ENCODE measurements around the gene SNCA. TPM values are rescaled to one million over a fixed set of nuclear protein-coding genes. Genes with fewer than 3 reads are reported as not detected.

Gene SNCA
- total and polyA plus RNA-seq, 3 donors from 2014 or later: 1.5 to 6.4 (median 2.0) TPM

GRCh38 chr4:89752932-89753598 is 83.9 kb downstream of the SNCA start:
- no peak for DNase-seq
- Histone ChIP-seq H3K9me3 (no peaks in the 10 kb centered on the region), H3K4me3 (no peak overlapping the region), H3K36me3 (ENCODE audit: low read depth, missing control alignments) (no peaks in the 10 kb centered on the region), H3K4me1 (no peaks in the 10 kb centered on the region), H3K27me3 (no peaks in the 10 kb centered on the region), H3K27ac (no peak overlapping the region)
- 42 to 54% methylated on average over 7 of the region's 7 CpGs for WGBS, 2 donors
- TF ChIP-seq POLR2A (IDR thresholded peaks at IDR 0.05) (no peak), CTCF (IDR thresholded peaks at IDR 0.05) (no peak)
- intact Hi-C loops (cut with DNase I; ENCODE audit: low total_unique reads): no loop called here

- Histone ChIP-seq H3K4me1 (no peaks in the 10 kb centered on the region), H3K27ac (no peak overlapping the region)
- intact Hi-C loops (cut with DNase I; ENCODE audit: low total_unique reads): no loop called here
Observed at GRCh38 chr4:89751416-89751815, 85.5 kb downstream of the SNCA start.

GRCh38 chr4:89746377-89746776 is 90.6 kb downstream of the SNCA start:
- TF ChIP-seq CTCF (IDR thresholded peaks at IDR 0.05) (no peak), POLR2A (IDR thresholded peaks at IDR 0.05) (no peak)
- no peak for DNase-seq
- Histone ChIP-seq H3K9me3 (no peaks in the 10 kb centered on the region), H3K4me1 (no peaks in the 10 kb centered on the region), H3K36me3 (ENCODE audit: low read depth, missing control alignments) (no peaks in the 10 kb centered on the region), H3K27ac (no peak overlapping the region), H3K27me3 (no peaks in the 10 kb centered on the region), H3K4me3 (no peak overlapping the region)
- WGBS, 2 donors: 85 to 88% methylated on average over 1 of the region's 1 CpG
- intact Hi-C loops (cut with DNase I; ENCODE audit: low total_unique reads): no loop called here

More at GRCh38 chr4:89751416-89751815, 85.5 kb downstream of the SNCA start:
- no peak for DNase-seq
- 58 to 79% methylated on average over 5 of the region's 5 CpGs for WGBS, 2 donors
- Histone ChIP-seq H3K36me3 (ENCODE audit: low read depth, missing control alignments) (no peaks in the 10 kb centered on the region), H3K4me3 (no peak overlapping the region), H3K9me3 (no peaks in the 10 kb centered on the region), H3K27me3 (no peaks in the 10 kb centered on the region)
- no peak for TF ChIP-seq CTCF (IDR thresholded peaks at IDR 0.05)
- TF ChIP-seq POLR2A (IDR thresholded peaks at IDR 0.05): no peak

- TF ChIP-seq POLR2A (IDR thresholded peaks at IDR 0.05) (no peak), CTCF (IDR thresholded peaks at IDR 0.05) (no peak)
- intact Hi-C loops (cut with DNase I; ENCODE audit: low total_unique reads): no loop called here
- no peaks in the 10 kb centered on the region for H3K27me3 ChIP-seq
- no peak overlapping the region for H3K27ac ChIP-seq
- no peak overlapping the region for H3K4me3 ChIP-seq
- DNase-seq: no peak
- H3K9me3 ChIP-seq: no peaks in the 10 kb centered on the region
- 88 to 100% methylated on average over 1 of the region's 1 CpG for WGBS, 2 donors
- H3K4me1 ChIP-seq: no peaks in the 10 kb centered on the region
- no peaks in the 10 kb centered on the region for H3K36me3 ChIP-seq (ENCODE audit: low read depth, missing control alignments)
Observed at GRCh38 chr4:89745708-89746107, 91.3 kb downstream of the SNCA start.

GRCh38 chr4:89744914-89745313 is 92.0 kb downstream of the SNCA start:
- WGBS, 2 donors: 59 to 67% methylated on average over 5 of the region's 5 CpGs
- H3K27ac ChIP-seq: no peak overlapping the region
- TF ChIP-seq CTCF (IDR thresholded peaks at IDR 0.05) (no peak), POLR2A (IDR thresholded peaks at IDR 0.05) (no peak)
- H3K4me3 ChIP-seq: no peak overlapping the region
- intact Hi-C loops (cut with DNase I; ENCODE audit: low total_unique reads): no loop called here
- no peak for DNase-seq
- no peaks in the 10 kb centered on the region for H3K9me3 ChIP-seq
- H3K4me1 ChIP-seq: no peaks in the 10 kb centered on the region
- no peaks in the 10 kb centered on the region for H3K27me3 ChIP-seq
- no peaks in the 10 kb centered on the region for H3K36me3 ChIP-seq (ENCODE audit: low read depth, missing control alignments)
